K562 (cell line): ENCODE data around the gene COQ5. TPM values are rescaled to one million over a fixed set of nuclear protein-coding genes. Genes with fewer than 3 reads are reported as not detected.
A peak's percentile ranks its signal among the peaks of the same experiment; 100 is the strongest.

Experiments
- BHLHE40 ChIP-seq: IDR thresholded peaks from 2 replicates; pipeline ENCODE4 v1.6.1; 2011; ENCODE audit warnings: low read length, improper control_type of control experiment
- C11orf30 ChIP-seq: fragments of 450-650 bp; IDR thresholded peaks from 2 replicates; pipeline ENCODE4 v1.6.1; 2016; ENCODE audit warnings: low read depth, mild to moderate bottlenecking
- CHD2 ChIP-seq: IDR thresholded peaks from 2 replicates; pipeline ENCODE4 v1.6.1; 2011; ENCODE audit warnings: low read depth, low read length
- ELF4 ChIP-seq: fragments of 450-650 bp; formaldehyde crosslinking; IDR thresholded peaks from 2 replicates; pipeline ENCODE4 v1.4.0; 2022; ENCODE audit warnings: missing genetic modification characterization
- FOXP1 ChIP-seq: sonication (generic); formaldehyde crosslinking; IDR thresholded peaks from 2 replicates; pipeline ENCODE4 v1.8.0; 2022; ENCODE audit warnings: mild to moderate bottlenecking, missing genetic modification reagents
- GTF2B ChIP-seq: IDR thresholded peaks from 2 replicates; pipeline ENCODE4 v1.6.1; 2011; ENCODE audit not compliant: insufficient read length; ENCODE audit errors: extremely low read depth
- HOMEZ ChIP-seq: fragments of 250-450 bp; sonication (Bioruptor Pico); IDR thresholded peaks from 2 replicates; pipeline ENCODE4 v1.4.0; 2020; ENCODE audit warnings: mild to moderate bottlenecking, moderate library complexity
- IFI16 ChIP-seq: fragments of 250-450 bp; sonication (Bioruptor Pico); IDR thresholded peaks from 2 replicates; pipeline ENCODE4 v2.1.2; 2022; ENCODE audit warnings: mild to moderate bottlenecking, inconsistent platforms
- JUN ChIP-seq, 2 experiments: sonication (generic) in 1 of 2; formaldehyde crosslinking in 1 of 2; IDR thresholded peaks; 2 replicates each; pipeline versions ENCODE4 v1.6.1 to v1.8.0; 2012 to 2022; ENCODE audit warnings: borderline replicate concordance in 2 of 2, mild to moderate bottlenecking in 2 of 2, improper control_type of control experiment in 1 of 2, low read depth in 1 of 2, low read length in 1 of 2, missing genetic modification reagents in 1 of 2
- KLF13 ChIP-seq: fragments of 450-650 bp; IDR thresholded peaks from 2 replicates; pipeline ENCODE4 v1.6.1; 2016; ENCODE audit warnings: missing genetic modification characterization, low read depth, mild to moderate bottlenecking, missing compliant biosample characterization, moderate library complexity, borderline replicate concordance
- MAZ ChIP-seq, 2 experiments: fragments of 450-650 bp in 1 of 2; sonication (generic) in 1 of 2; formaldehyde crosslinking; IDR thresholded peaks in 1 of 2; conservative IDR thresholded peaks in 1 of 2; 2 replicates each; pipeline versions ENCODE4 v1.4.0 to v1.5.0; 2020; ENCODE audit warnings: mild to moderate bottlenecking in 1 of 2, missing genetic modification reagents in 1 of 2
- MTA1 ChIP-seq: fragments of 450-650 bp; IDR thresholded peaks from 2 replicates; pipeline ENCODE4 v1.6.1; 2017; ENCODE audit warnings: borderline replicate concordance
- PHF20 ChIP-seq: fragments of 450-650 bp; IDR thresholded peaks from 2 replicates; pipeline ENCODE4 v1.6.1; 2018; ENCODE audit not compliant: partially characterized antibody
- RAD21 ChIP-seq, 2 experiments: fragments of 250-450 bp in 1 of 2; fragments of 450-650 bp in 1 of 2; sonication (Bioruptor Pico) in 1 of 2; formaldehyde crosslinking in 1 of 2; IDR thresholded peaks in 1 of 2; conservative IDR thresholded peaks in 1 of 2; 2 replicates each; pipeline versions ENCODE4 v1.4.0 to v1.8.0; 2020 to 2022; ENCODE audit warnings: mild to moderate bottlenecking in 2 of 2, moderate library complexity in 1 of 2
- RB1 ChIP-seq: fragments of 450-650 bp; IDR thresholded peaks from 2 replicates; pipeline ENCODE4 v1.6.1; 2017; ENCODE audit warnings: low read depth, mild to moderate bottlenecking
- RBM39 ChIP-seq: fragments of 200-400 bp; formaldehyde crosslinking; optimal IDR thresholded peaks from 2 replicates; pipeline ENCODE3; 2018; ENCODE audit warnings: low read depth, low read length
- RFX5 ChIP-seq: IDR thresholded peaks from 2 replicates; pipeline ENCODE4 v1.6.1; 2011; ENCODE audit warnings: low read depth, mild to moderate bottlenecking, improper control_type of control experiment, low read length
- SLC30A9 ChIP-seq: fragments of 250-450 bp; sonication (Bioruptor Pico); IDR thresholded peaks from 2 replicates; pipeline ENCODE4 v1.8.0; 2022; ENCODE audit warnings: mild to moderate bottlenecking, moderate library complexity
- SMARCB1 ChIP-seq: IDR thresholded peaks from 2 replicates; pipeline ENCODE4 v1.6.1; 2011; ENCODE audit warnings: improper control_type of control experiment, low read depth; ENCODE audit not compliant: insufficient read length
- TARDBP ChIP-seq: fragments of 450-650 bp; IDR thresholded peaks from 2 replicates; pipeline ENCODE4 v1.6.1; 2016
- ZBTB11 ChIP-seq, 3 experiments: fragments of 200-800 bp in 1 of 3; fragments of 250-450 bp in 1 of 3; fragments of 450-650 bp in 1 of 3; sonication (Bioruptor Pico) in 1 of 3; sonication (Bioruptor generic) in 1 of 3; formaldehyde crosslinking in 1 of 3; IDR thresholded peaks; 2 replicates each; pipeline versions ENCODE4 v1.6.1 to v1.8.0; 2016 to 2022; ENCODE audit warnings: mild to moderate bottlenecking in 2 of 3, missing genetic modification characterization in 2 of 3, missing compliant biosample characterization in 1 of 3, moderate library complexity in 1 of 3
- ZNF174 ChIP-seq: fragments of 250-450 bp; sonication (Bioruptor Pico); IDR thresholded peaks from 2 replicates; pipeline ENCODE4 v1.4.0; 2020; ENCODE audit warnings: mild to moderate bottlenecking
- ZNF224 ChIP-seq: sonication (generic); formaldehyde crosslinking; IDR thresholded peaks from 2 replicates; pipeline ENCODE4 v1.8.0; 2022; ENCODE audit warnings: mild to moderate bottlenecking, missing genetic modification reagents
- polyA plus RNA-seq, 8 experiments: library from polyadenylated mRNA; depleted of rRNA in 4 of 8; stranded (reverse) in 5 of 8; unstranded in 3 of 8; fragments of >200 nt; fragmentation: Nextera tagmentation in 2 of 8; fragmentation: Illumina TruSeq in 1 of 8; extraction: Ambion mirVana in 2 of 8; extraction: Trizol in 1 of 8; gene quantifications; 2 replicates each; pipeline versions ENCODE4 v1.2.1 to v1.2.3, GENCODE V29; 2011 to 2014; ENCODE audit warnings: inconsistent platforms in 1 of 8, missing spikeins in 1 of 8
- total RNA-seq, 7 experiments: library from RNA; depleted of rRNA in 6 of 7; stranded (reverse); fragments of >200 nt in 6 of 7; fragmentation: Illumina TruSeq in 2 of 7; extraction: Trizol in 2 of 7; gene quantifications; 2 replicates each; pipeline versions ENCODE4 v1.2.1 to v1.2.3, GENCODE V29; 2011 to 2021; ENCODE audit warnings: low replicate concordance in 1 of 7

COQ5 gene
- total and polyA plus RNA-seq, 9 of the 15 experiments (the other 6 are each of a cell fraction or from before 2014, with no cell fraction given) = 19.2 to 59.7 (median 30.4) TPM

- TF ChIP-seq ZBTB11 (CRISPR knock-in tag; IDR thresholded peaks at IDR 0.05) = 0 out of 6 replicates have a peak, but pooled peaks of 1 of the 3 experiments have one; percentile 14
- peak; percentile 88 for TF ChIP-seq C11orf30
- no peak for TF ChIP-seq RBM39
- peak; percentile 92 for TF ChIP-seq FOXP1
- TF ChIP-seq ZNF224 (CRISPR knock-in tag) = no peak
- TF ChIP-seq HOMEZ (CRISPR knock-in tag) = no peak
- 0 out of 2 replicates have a peak, but pooled peaks have one; percentile 10 for TF ChIP-seq BHLHE40
- 0 out of 2 replicates have a peak, but pooled peaks have one; percentile 7 for TF ChIP-seq KLF13 (tag)
- TF ChIP-seq RFX5 = no peak
- peak; percentile 64 to 68 for TF ChIP-seq MAZ (CRISPR knock-in tag; conservative IDR thresholded peaks at IDR 0.05 in 1 of 2, IDR thresholded peaks at IDR 0.05 in 1 of 2)
- TF ChIP-seq GTF2B = no peak
- peak; percentile 84 for TF ChIP-seq RB1
- no peak for TF ChIP-seq ZNF174 (CRISPR knock-in tag)
- peak; percentile 67 for TF ChIP-seq JUN (IDR thresholded peaks at IDR 0.05; ENCODE audit: borderline replicate concordance, low read depth, low read length)
- peak; percentile 85; the same call in 1 of the 2 replicates for TF ChIP-seq JUN (CRISPR knock-in tag; IDR thresholded peaks at IDR 0.05; ENCODE audit: borderline replicate concordance)
- no peak for TF ChIP-seq SMARCB1
- no peak for TF ChIP-seq IFI16 (CRISPR knock-in tag)
- TF ChIP-seq SLC30A9 = no peak
- peak; percentile 87 for TF ChIP-seq PHF20
- peak; percentile 67; the same call in 1 of the 2 replicates for TF ChIP-seq MTA1
- TF ChIP-seq RAD21 (CRISPR knock-in tag; conservative IDR thresholded peaks at IDR 0.05 in 1 of 2, IDR thresholded peaks at IDR 0.05 in 1 of 2) = no peak
- no peak for TF ChIP-seq CHD2
- 0 out of 2 replicates have a peak, but pooled peaks have one; percentile 43 for TF ChIP-seq TARDBP
- TF ChIP-seq ELF4 (CRISPR knock-in tag) = no peak
Measured at GRCh38 chr12:120528861-120529525, at the start of gene COQ5 (continued).
